Measurements from ENCODE around the gene TRDN. TPM values are rescaled to one million over a fixed set of nuclear protein-coding genes. Genes with fewer than 3 reads are reported as not detected.

The TRDN gene, protein sequence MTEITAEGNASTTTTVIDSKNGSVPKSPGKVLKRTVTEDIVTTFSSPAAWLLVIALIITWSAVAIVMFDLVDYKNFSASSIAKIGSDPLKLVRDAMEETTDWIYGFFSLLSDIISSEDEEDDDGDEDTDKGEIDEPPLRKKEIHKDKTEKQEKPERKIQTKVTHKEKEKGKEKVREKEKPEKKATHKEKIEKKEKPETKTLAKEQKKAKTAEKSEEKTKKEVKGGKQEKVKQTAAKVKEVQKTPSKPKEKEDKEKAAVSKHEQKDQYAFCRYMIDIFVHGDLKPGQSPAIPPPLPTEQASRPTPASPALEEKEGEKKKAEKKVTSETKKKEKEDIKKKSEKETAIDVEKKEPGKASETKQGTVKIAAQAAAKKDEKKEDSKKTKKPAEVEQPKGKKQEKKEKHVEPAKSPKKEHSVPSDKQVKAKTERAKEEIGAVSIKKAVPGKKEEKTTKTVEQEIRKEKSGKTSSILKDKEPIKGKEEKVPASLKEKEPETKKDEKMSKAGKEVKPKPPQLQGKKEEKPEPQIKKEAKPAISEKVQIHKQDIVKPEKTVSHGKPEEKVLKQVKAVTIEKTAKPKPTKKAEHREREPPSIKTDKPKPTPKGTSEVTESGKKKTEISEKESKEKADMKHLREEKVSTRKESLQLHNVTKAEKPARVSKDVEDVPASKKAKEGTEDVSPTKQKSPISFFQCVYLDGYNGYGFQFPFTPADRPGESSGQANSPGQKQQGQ
- under 1 TPM in 1 of 4 donors, not detected in 3; under 0.01 TPM for total RNA-seq
- polyA plus RNA-seq = 1 to 10 TPM in 1 of 3 donors, not detected in 2; 1.2 TPM

DNA sequence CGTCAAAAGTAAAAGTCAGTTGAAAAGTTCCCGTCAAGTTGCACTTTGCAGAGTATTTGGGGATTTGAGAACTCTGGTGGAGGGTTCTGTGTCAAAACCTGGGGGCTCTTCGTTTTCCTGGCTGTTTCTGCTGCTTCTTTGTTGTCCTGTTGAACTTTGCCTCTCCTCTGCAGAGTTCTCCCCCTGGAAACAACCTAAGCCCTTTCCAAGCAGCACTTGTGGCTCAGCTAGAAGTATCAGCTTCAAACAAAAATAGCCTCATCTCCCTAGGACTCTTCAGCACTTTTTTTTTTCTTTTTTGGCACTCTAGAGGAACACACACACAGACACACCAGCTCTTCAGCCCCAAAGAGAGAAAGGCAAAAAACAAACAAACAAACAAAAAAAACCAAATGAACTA lies at the start of gene TRDN:
TRDN (minus strand) TSS at position 169 of the 400 bp plus-strand sequence. CDS start 175 bp downstream, outside the sequence.
- no peaks in the 10 kb centered on the region for H3K36me3 ChIP-seq
- intact Hi-C loops (cut with DNase I) = no loop called here
- H3K27ac ChIP-seq = no peak within 1 kb of the TSS
- no peak for TF ChIP-seq POLR2A (IDR thresholded peaks at IDR 0.05)
- no peak for TF ChIP-seq POLR2AphosphoS5 (IDR thresholded peaks at IDR 0.05)
- no peak for TF ChIP-seq EP300 (IDR thresholded peaks at IDR 0.05)
- TF ChIP-seq, protein P1, sequence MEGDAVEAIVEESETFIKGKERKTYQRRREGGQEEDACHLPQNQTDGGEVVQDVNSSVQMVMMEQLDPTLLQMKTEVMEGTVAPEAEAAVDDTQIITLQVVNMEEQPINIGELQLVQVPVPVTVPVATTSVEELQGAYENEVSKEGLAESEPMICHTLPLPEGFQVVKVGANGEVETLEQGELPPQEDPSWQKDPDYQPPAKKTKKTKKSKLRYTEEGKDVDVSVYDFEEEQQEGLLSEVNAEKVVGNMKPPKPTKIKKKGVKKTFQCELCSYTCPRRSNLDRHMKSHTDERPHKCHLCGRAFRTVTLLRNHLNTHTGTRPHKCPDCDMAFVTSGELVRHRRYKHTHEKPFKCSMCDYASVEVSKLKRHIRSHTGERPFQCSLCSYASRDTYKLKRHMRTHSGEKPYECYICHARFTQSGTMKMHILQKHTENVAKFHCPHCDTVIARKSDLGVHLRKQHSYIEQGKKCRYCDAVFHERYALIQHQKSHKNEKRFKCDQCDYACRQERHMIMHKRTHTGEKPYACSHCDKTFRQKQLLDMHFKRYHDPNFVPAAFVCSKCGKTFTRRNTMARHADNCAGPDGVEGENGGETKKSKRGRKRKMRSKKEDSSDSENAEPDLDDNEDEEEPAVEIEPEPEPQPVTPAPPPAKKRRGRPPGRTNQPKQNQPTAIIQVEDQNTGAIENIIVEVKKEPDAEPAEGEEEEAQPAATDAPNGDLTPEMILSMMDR (IDR thresholded peaks at IDR 0.05) = no peak
- no peak for DNase-seq
- H3K27me3 ChIP-seq = no peaks in the 10 kb centered on the region
- no peaks in the 10 kb centered on the region for H3K4me1 ChIP-seq
- no peak within 1 kb of the TSS for H3K4me3 ChIP-seq
- WGBS, 2 donors = 54 to 73% methylated on average over 3 of the region's 3 CpGs
- H3K9me3 ChIP-seq = no peaks in the 10 kb centered on the region

DNA sequence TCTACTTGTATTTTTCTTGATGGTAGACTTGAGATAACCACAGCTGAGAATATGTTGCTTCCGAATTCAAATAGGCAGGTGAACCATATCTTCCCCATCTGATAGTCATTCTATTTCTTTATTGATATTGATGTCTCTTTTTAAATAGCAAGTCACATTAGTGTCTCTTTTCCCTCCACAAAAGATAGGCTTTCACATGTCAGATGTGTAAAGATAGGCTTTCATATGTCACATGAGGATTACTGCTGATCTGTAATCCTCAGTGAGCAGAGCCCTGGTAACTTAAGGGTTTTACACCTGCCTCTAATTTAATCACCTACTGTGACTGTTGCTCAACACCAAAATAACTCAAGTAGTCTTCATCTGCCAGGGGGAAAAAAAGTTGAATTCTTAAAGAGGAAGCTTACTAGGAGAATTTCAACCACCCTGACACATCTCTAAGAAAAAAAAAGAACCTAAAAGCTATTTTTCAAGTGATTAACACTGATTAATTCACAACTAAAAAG lies 45.3 kb upstream of the TRDN start:
- no peak for DNase-seq
- no peak overlapping the region for H3K27ac ChIP-seq
- H3K36me3 ChIP-seq = no peaks in the 10 kb centered on the region
- WGBS, 2 donors = 84 to 87% methylated on average over 1 of the region's 1 CpG
- H3K9me3 ChIP-seq = no peaks in the 10 kb centered on the region
- TF ChIP-seq POLR2AphosphoS5 (IDR thresholded peaks at IDR 0.05) (no peak), POLR2A (IDR thresholded peaks at IDR 0.05) (no peak), EP300 (IDR thresholded peaks at IDR 0.05) (no peak)
- TF ChIP-seq, protein P1 (IDR thresholded peaks at IDR 0.05) = no peak
- no peaks in the 10 kb centered on the region for H3K4me1 ChIP-seq
- H3K4me3 ChIP-seq = no peak overlapping the region
- no peaks in the 10 kb centered on the region for H3K27me3 ChIP-seq
- intact Hi-C loops (cut with DNase I) = no loop called here

DNA sequence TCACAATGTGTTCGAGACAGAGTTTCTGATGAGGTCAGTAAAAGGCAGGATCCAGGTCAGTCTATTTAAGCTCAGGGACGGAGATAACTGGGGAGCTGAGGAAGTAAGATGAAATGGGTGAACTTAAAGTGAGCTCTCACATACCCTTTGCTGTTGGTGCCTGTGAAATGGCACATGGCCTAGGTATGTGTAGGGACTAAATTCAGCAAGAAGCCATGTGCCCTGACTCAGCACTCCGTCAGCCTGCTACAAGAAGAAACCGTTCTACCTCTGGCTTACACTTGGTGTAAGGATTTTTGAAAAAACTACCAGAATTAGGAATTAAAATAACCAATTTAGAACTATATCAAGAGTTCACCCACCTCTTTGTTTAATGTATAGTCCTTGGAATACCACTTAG lies 41.1 kb upstream of the TRDN start:
- intact Hi-C loops (cut with DNase I) = no loop called here
- no peak for DNase-seq
- Histone ChIP-seq H3K9me3 (no peaks in the 10 kb centered on the region), H3K36me3 (no peaks in the 10 kb centered on the region), H3K4me1 (no peaks in the 10 kb centered on the region), H3K27me3 (no peaks in the 10 kb centered on the region), H3K4me3 (no peak overlapping the region), H3K27ac (no peak overlapping the region)
- TF ChIP-seq POLR2A (IDR thresholded peaks at IDR 0.05) = no peak
- no peak for TF ChIP-seq POLR2AphosphoS5 (IDR thresholded peaks at IDR 0.05)
- TF ChIP-seq, protein P1 (IDR thresholded peaks at IDR 0.05) = no peak
- WGBS, 2 donors = 74 to 79% methylated on average over 4 of the region's 4 CpGs

DNA sequence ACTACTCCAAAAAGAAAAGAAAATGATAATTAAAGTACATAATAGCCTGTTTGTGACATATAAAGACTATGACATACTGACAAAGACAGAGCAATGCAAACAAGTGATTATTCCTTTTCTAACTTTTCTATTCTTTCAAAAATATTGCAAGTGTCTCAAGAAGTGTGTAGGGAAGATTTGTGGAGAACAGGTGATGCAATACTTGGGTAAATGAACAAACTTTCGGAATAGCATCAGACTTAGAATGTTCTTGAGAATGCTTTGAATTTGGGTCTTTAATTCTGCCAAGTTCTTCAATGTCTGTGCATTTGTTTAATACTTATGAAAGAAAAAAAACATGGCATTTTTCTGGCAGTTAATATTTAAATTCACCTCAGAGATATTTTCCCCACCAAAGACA lies 40.0 kb upstream of the TRDN start:
- DNase-seq = no peak
- intact Hi-C loops (cut with DNase I) = no loop called here
- Histone ChIP-seq H3K4me1 (no peaks in the 10 kb centered on the region), H3K27me3 (no peaks in the 10 kb centered on the region), H3K4me3 (no peak overlapping the region), H3K36me3 (no peaks in the 10 kb centered on the region), H3K9me3 (no peaks in the 10 kb centered on the region), H3K27ac (no peak overlapping the region)
- WGBS, 2 donors = 90 to 94% methylated on average over 1 of the region's 1 CpG
- TF ChIP-seq EP300 (IDR thresholded peaks at IDR 0.05) (no peak), POLR2A (IDR thresholded peaks at IDR 0.05) (no peak), POLR2AphosphoS5 (IDR thresholded peaks at IDR 0.05) (no peak)
- TF ChIP-seq, protein P1 (IDR thresholded peaks at IDR 0.05) = no peak

Measured in sigmoid colon (tissue), 7 donors.